GM03348 (cell line): ENCODE measurements around the gene CELSR2.
"Not testable (repeated sequence)": the region's sequence is repeated elsewhere in the genome, so short reads cannot be mapped to it uniquely, and the experiment has no call there.

Source experiments
- DNase-seq: peaks from one replicate; pipeline ENCODE4 v3.0.0; 2012; ENCODE audit warnings: low spot score

Gene CELSR2

DNA sequence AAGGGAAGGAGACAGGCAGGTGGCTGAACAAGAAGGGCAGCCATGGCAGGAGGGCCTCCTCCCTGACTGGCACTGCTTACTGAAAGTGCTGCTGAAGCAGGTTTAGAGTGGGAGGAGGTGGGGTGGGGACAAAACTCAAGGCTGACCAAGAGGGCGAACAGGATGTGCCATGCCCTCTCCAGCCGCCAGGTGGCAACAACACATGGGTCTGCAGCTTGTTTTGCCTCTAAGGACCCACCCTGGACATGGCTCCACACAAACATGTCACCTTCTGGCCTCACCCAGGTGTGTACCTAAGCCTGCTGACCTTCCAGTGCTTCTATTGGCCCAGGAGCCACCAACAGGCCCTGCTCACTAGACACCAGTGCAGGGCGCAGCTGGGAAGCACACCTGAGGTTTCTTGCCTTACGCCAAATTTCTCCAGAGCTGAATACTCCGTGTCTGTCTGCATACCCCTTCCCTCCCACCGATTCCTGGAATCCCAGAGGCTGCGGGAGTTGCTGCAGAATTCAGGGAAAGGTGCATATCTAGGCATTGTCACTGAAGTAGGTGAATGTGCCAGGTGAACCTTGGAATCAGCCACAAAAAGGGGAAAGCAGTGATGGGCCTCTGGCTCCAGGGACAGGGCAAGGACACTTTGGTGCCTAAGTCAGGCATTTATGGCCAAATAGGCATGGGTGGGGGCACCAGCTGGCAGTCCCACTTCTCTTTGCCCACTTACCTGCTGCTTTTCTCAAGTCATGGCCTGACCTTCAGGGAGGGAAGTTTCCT lies 28.3 kb downstream of the CELSR2 start:
- DNase-seq: peak; percentile 88

DNA sequence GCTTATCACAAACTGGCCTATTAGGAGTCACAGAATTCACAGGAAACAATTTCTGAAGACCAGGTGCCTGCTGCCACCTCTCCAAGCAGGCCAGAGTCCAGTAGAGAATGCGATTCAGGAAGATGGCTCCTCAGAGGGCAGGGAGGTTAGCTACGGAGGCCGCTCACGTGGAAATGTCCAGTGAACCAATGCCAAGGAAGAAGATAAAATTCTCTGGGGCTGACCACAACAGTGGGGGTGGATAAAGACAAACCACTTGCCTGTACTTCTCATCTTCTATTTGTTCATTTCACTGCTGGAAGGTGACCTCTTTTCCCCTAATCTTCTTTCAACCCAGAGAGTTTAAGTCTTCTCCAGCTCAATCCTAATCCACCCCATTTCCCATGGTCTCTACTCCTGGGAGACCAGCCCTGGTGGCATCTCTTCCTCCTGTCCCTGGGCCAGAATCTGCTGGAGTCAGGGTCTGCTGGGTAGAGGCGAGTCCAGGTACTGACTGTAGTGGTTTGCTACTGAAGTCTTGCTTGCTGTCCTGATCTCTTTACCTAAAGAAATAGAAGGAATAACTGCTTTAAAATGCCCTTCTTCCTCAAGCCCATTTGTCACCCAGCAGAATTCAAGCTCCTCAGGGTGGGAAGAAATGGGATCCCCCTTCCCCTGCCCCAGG lies 30.4 kb downstream of the CELSR2 start:
- no peak for DNase-seq

DNA sequence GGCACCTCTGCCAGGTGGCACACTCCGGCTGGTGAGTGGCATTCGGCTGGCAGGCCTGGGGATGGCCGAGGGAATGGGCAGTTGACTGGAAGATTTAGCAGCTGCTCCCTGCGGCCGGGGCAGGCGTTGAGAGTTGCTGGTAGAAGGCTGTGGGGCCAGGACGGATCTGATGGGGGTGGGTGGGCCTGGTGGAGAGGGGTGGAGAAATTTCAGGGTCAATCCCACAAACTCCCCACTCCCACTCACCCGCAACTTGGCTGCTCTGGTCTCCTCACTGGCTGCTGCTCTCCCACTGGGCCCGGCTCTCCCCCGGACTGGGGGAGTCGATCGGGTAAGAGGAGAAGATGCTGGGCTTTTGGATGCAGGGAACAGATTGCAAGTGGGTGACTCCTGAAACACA lies 31.5 kb downstream of the CELSR2 start:
- DNase-seq: no peak

DNA sequence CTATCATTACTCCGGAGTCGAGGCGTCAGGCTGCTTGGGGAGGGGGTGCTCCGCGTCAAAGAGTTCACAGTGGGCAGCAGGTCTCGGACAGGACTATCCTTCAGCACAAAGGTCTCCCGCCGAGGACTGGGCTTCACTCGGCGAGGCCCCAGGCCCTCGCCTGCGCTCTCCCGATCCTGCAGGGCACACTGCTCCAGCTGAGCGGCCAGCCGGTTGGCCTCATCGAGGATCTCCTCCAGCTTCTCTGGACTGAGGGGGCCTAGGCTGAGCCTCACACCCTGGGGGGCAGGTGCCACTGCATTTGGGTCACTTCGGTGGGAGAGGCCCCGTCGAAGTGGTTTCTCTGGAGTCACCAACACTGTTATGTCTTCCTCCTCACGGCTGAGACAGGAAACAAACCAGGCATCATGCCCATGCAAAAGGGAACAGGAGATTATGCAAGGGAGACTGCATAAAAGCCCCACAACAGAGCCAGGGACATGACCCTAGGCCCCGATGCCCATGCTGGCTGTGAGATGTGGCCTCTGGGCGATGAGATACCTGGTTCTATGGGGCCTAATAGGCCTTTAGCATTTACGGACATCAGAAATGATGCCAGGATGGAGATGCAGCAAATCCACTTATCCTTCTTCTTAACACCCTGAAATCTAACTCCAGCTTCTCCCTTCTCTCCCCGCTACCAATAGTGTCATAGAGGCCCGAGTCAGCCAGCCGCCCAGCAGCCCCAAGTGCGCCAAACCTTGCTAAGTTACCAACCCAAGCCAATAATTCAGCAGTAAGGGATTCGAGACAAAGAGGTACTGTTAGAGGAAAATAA lies 32.5 kb downstream of the CELSR2 start:
- no peak for DNase-seq

DNA sequence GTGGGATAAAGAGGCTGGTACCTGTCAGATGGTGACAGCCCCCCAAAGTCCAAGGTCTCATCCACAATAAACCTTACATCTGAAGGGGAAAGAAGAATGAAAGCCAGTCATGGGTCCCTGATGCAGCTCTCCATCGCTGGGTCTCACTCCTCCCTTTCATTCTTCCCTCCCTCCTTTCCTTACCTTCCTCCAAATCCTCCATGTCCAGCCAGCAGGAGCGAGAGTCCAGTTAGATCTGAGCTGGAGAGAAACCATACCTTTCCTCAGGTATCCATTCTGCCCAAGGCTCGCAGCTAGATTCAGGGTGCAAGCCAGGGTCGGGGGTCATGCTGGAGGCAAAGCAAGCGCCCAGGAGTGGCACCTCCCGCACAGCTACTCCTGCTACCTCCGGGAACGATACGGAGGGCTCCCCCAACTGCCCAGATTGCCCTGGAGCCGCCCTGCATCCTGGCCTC lies 33.2 kb downstream of the CELSR2 start:
- DNase-seq: no peak

DNA sequence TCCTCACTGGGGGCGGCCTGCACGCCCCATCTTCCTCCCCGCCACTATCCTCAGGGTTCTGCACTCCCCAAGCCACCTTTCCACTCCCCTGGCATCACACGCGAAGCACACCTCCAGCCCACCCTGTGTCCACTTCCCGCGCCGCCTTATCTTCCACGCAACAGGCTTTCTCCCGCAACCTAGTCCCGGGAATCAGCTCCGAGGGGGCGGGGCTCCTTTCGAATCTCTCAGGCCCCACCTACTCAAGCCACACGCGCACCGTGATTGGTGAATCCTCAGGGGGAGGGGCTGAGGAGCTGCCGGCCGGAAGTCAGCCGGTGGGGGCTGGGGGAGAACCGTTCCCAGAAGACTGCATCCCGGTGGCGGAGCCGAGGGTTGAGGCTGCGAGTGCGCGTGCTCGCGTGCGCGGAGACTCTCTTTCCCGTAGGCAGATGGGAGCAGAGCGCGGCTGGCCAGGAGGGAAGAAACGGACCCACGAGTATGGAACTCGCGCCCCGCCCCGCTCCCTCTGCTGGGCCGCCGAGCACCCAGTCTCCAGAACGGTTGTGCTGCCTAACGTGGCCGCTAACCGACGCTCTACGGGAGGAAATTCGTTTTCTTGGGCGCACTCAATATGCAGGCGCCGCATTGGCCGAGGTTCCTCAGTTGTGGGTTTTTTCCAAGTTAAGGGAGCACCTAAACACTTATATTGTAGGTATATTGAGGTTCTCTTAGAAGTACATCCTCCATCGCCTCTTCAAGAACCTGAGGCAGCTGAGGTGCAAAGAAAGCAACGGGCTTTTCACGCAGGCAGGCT lies 33.8 kb downstream of the CELSR2 start, which contains the start of gene PSRC1:
PSRC1 (minus strand) TSS at position 194 of the 796 bp plus-strand sequence.
- peak; percentile 99 for DNase-seq

DNA sequence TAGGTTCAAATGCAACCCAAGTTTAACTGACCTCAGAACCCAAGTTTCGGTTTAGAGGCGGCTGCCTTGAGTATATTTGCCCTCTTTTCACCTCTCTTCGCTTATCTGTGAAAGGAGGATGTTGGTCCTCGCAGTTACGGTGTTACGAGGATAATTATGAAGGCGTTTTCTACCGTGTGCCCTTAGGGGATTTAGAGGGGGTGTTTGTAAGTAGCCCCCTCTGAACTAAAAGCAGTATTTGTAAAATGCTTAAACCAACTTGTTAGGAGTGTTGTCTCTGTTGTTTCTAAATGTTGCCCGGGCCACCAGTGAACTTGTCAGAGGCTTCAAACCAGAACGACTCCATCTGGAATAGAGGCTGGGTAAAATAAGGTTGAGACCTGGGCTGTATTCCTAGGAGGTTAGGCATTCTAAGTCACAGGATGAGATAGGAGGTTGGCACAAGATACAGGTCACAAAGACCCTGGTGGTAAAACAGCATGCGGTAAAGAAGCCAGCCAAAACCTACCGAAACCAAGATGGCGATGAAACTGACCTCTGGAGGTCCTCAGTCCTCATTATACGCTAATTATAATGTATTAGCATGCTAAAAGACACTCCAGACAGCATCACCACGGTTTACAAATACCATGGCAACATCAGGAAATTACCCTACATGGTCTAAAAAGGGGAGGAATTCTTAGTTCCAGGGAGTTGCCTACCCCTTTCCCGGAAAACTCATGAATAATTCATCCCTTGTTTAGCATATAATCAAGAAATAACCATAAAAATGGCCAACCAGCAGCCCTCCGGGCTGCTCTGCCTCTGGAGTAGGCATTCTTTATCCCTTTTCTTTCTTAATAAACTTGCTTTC lies 34.6 kb downstream of the CELSR2 start:
- no peak for DNase-seq

DNA sequence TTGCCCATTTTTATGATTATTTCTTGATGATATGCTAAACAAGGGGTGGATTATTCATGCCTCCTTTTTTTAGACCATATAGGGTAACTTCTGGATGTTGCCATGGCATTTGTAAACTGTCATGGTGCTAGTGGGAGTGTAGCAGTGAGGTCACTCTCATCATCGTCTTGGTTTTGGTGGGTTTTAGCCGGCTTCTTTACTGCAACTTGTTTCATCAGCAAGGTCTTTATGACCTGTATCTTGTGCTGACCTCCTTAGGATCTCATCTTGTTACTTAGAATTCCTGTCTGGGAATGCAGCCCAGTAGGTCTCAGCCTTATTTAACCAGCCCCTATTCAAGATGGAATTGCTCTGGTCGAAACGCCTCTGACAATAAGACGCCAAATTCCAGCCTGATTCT lies 37.4 kb downstream of the CELSR2 start:
- DNase-seq: not testable (repeated sequence)

DNA sequence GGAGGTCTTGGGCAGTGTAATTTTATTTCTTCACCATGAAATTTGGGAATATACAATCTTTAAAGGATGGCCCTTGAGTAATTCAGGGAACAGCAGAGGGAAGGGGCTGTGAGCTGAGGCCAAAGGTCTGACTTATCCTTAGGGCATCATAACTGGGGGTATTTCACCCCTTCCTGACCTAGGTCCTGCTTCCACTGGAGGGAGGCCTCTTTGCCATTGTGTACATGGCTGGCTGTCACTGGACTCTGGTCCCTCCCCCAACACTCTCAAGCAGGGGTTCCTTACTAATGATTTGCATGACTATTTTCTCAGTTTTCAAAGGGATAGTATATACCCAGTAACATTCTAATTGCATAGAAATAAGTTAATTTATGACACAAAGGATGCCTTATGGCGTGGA lies 40.8 kb downstream of the CELSR2 start:
- no peak for DNase-seq

DNA sequence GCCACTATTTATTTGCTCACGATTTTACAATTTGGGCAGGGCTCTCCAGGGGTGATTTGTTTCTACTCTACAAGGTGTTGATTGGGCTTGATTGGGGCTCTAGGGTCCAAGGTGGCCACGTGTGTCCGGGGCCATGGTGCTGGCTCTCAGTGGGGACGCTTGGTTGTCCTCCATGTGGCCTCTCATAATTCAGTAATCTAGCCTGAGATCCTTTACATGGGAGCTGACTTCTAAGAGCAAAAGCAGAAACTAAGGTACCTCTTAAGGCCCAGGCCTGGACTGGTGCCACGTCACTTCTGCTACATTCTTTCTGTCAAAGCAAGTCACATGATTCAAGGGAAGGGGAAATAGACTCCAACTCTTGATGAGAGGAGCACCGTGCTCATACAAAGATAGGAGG lies 41.7 kb downstream of the CELSR2 start:
- no peak for DNase-seq

DNA sequence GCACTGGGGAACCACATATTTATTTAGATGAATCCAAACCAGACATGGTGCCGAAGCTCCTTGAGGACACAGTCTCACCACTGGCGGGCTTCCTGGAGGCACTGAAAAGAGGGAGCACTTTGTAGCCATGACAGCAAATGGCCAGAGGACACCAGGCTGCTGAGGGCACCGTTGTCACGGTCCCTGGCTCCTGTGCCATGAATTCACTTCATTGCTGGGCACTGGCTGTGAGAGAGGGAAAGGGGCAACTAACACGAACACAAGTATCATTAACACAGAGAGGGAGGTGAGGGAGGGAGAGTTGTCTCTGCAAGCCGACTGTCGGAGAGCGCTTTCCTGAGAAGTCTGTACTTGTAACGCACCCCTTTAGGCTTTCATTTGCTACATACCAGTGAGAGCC lies 43.0 kb downstream of the CELSR2 start:
- no peak for DNase-seq

DNA sequence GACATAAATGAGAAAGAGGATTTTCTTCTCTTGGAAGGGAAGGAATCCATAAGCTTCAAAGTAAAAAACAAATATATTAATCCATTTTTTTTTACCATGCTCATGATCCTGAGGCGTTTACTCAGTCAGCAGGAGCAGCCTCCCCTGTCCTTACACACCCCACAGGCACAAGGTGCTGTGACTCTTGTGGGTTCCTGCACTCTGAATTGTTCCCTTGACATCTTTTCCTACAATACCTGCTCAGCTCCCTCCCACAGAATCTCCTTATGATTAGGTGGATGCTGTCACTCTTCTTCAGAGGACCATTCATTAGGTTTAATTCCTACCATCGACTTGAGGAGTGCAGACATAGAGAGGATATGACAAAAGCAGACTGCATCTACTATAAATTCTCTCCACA lies 43.7 kb downstream of the CELSR2 start:
- DNase-seq: no peak

DNA sequence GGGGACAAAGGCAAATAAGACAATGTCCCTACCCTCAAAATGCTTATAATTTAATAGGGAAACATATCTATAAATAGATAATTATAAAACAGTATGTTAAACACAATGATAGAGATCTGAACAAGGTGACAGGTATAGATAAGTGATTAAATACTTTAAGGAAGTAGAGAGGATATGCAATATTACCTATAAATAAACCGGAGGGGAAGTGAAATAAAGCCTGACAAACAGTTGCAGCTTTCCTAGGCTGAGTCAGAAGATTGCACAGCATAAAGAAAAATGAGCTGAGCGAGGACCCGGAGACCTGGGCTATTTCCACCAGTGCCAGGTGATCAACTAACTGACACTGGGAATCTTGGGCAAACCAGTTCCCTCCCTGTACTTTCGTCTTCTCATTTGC lies 45.1 kb downstream of the CELSR2 start:
- no peak for DNase-seq

DNA sequence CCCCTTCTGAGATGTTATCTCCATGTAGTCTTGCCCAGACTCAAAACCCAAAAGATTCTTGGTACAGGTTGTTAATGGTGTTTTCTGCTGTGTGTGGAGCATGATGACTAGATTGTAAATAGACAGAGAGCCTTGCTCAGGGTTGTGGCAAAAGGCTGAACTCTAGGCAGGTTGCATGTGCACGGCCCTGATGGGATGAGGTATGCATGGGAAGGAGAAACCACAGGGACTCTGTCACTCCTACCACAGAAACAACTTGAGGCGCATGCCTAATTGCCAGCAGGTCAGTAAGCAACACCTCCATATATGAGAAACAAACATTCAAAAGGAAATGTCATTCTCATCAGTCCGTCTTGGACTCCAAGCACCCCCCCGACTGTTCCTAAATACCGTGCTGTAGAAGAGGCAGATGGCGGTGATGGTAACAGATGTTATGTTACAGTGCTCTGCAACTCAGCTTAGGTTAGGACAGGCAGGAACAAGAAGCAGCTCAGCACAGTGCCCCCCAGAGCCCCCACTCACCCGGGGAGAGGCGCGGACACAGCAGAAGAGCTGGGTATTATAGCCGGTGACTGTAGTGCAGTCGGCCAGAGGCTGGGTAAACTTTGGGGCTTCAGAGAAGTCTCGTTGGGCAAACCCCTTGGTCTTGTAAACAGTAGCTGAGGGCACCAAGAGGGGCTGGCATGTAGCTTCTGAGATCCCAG lies 46.5 kb downstream of the CELSR2 start:
- no peak for DNase-seq

DNA sequence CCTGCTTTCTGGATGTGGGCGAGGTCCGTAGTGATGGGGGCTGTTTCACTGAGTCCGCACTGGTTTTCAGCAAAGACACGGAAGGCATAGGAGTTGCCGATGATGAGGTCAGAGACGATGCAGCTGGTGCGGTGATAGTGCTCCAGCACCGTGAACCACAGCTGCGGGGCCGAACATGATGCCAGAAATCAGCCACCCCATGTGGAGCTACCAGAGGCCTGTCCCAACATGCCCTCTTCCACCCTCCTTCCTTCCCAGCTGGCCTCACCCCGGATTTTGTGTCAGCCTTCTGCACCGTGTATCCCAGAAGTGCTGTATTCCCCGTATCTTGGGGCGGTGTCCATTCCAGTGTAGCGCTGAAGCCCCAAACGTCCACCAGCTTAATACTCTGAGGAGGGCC lies 47.4 kb downstream of the CELSR2 start:
- DNase-seq: no peak

DNA sequence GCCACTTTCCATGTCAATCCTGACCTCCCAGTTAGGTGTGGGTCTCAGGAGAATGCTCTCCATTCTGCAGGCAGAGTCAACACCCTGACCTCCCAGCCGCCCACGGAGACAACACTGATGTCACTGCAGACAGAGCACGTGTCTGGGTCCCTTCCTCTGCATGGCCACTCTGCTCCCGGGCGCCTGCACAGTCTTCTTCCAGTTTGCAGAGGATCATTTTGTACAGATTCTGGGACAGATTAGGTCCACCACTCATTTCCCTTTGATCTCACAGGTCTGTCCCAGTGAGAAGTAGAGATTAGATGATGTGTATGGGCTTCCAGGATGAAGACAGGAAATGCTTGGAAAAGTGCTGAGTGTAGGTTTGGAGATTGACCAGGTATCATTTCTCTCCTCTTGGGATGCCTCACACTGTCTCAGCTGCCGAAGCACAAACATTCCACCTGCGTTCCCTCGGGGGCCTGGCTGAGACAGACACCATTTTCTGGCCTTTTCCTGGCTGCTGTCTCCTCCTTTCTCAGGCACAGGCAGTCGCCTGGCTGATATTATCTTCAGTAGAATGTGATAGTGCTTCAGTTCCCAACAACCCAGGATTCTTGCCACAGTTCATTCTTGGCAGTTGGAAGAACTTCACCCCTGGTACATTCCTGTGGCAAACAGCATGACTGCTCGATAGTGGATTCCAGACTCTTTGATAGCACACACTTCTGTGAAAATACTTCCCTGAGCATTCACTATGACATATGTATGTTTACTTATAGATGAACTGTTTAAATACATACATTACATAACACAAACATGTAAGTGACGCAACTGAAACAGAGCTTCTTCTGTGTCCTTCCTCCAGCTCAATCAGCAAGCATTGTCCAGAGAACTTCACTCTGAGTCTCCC lies 49.6 kb downstream of the CELSR2 start:
- DNase-seq: peak; percentile 89

DNA sequence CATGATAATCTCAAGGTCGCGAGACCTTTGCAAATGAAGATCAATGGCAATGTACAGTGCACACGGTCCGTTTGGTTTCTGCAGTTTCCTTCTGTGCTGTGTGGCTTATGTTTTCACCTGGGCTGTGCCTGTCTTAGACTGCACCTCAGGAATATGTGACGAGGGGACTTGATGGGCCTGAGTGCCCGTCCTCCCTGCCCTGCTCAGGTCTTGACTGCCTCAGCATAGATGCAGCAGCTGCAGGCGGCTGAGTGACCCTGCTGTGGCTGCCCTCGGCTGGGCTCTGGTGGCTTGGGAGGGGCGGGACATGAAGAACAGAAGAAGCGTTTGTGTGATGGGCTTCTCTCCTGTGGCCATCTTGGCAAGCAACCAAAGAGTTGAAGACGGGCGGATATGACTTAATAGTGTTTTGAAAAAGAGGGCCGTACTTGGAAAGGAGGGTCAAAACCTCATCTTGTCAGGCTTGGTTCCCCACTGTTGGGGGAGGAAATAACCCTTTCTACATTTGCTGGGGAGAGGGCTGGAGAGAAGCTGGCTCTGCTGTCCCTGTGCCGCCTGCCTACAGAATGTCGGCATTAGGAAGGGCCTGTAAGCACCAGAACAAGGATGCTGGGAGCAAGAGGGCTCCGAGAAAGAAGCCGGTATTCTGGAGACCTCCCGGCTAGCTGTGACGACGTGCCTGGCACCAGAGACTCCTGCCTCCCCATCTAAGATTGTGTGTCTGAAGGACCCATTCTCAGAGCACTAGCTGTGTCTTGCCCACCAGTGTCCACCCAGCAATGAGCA lies 50.4 kb downstream of the CELSR2 start:
- DNase-seq: no peak

DNA sequence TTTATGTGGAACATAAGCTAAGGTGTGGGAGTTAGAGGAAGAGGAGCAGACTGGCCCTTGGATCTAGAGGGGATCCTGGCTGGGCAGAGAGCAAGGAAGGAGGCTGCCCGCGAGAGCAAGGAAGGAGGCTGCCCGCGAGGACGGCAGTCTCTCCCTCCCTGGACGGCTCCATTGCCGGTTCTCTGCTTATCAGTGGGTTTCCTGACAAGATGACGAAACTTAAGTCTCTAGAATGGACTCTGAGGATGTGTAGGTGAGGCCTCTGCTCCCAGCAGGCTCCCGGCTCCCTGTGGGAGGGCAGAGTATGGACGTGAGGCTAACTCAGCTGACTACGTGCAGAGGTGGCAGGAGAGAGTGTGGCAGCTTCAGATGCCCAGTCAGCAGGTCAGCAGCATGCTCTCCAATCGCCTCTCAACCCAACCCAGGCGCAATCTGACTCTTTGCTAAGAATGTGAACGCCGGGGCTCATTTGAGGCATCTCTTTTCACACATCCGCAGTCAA lies 51.4 kb downstream of the CELSR2 start:
- DNase-seq: no peak
